ENCODE data around the gene SLC9A1.
"Not testable (repeated sequence)": the region's sequence is repeated elsewhere in the genome, so short reads cannot be mapped to it uniquely, and the experiment has no call there.

SLC9A1 gene

DNA sequence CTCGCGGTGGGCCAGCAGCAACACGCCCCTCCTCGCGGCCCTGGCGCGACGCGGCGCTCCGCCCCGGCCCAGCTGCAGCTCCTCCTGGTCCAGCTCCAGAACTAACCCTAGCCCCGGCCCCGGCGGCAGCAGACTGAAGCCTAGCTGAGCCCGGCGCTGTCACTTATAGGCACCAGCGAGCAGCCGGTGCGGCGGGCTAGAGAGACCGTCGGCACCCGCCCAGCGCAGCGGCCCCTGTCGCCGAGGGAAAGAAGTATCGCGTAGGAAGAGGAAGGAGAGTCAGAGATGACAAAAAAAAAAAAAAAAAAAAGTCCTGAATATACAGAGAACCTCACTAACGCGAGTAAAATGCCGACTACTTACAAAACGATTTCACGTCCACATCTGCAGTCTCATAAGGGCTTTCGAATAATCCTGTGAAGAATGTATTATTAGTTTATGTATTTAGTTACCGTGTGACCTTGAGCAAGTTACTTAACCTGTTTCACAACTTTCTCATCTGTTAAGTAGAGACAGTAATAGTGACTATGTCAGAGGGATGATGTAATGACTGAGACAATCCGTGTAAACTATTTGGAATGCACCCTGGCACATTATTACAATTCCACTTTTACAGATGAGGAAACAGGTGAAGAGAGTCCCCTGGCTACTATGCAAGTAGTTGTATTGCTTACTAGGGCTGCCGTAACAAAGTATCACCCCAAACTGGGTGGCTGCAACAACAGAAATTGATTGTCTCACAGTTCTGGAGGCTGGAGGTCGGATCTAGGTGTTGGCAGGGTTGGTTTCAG lies at the start of gene SLC9A1:
Gene SLC9A1 (minus strand): TSS at position 135 of the 791 bp plus-strand sequence. CDS start 791 bp downstream, outside the sequence.
- peak; percentile 75 to 86 for DNase-seq

DNA sequence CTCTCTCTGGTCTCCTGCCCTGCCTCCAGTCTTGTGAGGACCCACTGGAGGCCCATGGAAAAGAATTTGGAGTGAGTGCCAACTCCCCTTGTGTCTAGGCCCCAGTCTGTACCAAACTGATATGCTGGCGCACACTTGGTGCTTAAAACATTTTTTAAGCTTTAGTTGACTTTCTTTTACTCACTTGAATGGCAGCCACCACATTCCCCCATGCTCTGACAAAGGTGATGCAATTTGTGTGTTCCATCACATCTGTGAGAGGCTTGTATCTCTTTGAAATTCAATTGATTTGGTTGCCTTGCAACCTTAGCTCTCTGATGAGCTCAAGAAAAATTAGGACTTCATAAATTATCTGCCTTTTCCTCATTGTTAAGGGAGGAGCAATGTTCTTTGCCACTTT lies 49.0 kb upstream of the SLC9A1 start:
- DNase-seq = no peak

DNA sequence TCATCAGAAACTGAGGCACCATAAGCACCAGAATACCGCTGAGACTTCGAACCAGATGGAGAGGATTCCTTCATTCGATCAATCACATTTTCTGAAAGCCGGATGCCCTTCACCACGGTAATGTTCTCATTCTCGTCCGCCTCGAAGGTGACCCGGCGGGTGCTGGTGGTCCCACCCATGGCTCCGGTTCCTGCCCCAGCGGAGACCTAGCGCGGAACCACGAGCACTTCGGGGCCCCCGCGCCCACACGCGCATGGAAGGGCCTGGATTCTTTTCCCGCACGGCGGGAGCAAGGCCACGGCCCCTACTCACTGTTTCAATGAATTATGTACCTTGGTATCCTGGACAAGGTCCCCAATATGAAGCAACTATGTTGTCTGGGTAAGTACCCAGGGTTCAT lies 46.4 kb upstream of the SLC9A1 start:
- DNase-seq = no peak

DNA sequence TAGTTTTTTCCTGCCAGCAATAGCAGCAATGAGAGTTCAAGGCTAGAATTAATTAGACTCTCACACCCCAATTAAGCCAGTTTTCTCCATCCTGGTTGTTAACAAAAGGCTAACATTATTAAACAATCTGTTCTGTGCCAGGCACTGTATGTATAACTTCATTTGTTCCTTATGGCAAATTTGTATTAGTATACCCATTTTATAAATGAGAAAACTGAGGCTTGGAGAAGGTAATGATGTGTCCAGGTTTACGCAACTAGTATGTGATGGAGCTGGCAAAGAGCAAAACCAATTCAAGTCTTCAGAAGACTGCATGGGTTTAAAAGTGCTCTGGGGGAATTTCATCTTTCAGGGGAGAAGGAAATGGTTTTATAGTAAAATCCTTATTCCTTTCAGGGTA lies 38.3 kb upstream of the SLC9A1 start:
- DNase-seq = no peak

DNA sequence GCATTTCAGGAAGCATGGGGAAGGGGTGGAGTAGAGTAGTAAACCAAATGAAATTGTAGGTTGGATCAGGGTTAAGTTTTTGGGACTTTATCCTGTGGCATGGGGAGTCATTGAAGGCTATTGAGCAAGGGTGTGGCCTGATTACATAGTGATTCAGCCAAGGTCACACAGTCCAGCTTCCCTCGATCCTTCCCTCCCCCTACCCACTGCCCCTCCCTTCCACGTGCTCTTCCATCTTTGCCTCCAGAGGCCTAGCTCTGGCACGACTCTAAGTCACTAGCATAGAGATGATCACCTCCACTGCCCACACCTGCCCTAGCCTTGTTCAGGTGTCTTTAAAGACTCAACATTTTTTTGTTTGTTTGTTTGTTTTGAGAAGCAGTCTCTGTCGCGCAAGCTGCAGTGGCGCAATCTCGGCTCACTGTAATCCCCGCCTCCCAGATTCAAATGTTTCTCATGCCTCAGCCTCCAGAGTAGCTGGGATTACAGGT lies 37.2 kb upstream of the SLC9A1 start:
- DNase-seq = no peak

DNA sequence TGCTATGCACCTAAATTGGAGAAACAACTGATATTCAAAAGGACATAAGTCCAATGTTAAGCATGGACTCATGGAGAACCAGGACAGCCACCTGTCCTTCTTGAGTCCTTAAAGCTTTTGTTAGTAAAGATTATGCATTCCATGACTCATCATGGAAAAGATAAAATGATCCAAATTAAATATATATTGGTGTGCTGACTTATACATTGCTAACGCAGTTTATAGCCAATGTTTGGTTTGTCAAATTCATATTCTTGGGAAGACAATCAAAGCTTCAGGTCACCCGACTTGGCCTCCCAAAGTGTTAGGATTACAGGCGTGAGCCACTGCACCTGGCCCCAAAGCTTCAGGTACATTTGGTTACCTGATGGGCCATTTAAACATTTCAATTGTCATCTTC lies 29.7 kb upstream of the SLC9A1 start:
- not testable (repeated sequence) for DNase-seq

DNA sequence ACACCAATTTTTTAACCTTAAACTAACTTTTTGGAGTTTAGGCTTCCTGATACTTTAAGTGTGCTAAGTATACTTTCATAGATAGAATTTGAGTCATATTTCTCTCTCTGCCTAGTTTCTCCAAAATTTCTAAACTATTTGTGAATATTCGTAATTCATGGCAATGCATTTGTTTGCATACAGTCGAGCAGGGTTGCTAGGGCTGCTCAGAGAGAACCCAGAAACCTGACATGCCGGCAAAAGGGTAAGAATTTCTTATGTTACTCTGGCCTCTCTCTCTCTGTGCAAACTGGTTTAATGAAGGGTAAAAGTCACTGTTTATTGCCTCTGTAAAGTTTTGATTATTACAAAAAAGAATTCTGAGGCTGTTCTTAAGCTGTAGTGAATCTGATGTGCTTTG lies 25.1 kb upstream of the SLC9A1 start:
- DNase-seq = no peak

DNA sequence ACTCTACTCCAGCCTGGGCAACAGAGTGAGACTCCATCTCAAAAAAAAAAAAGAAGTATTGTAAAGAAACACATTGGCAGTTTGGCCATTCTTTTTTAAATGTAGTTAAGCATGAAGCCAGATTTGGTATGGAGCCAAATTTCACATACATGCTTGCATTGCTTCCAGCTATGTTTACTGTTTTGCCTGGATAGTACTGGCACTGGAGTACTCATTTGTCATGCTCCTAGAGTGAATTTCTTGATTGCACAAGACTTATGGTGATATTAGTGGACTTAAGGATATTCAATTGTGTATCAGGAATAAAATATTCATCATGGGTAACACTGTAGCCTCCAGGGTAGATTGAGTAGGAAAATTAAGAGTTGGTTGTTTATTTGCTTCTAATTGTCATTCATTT lies 24.5 kb upstream of the SLC9A1 start:
- no peak for DNase-seq

DNA sequence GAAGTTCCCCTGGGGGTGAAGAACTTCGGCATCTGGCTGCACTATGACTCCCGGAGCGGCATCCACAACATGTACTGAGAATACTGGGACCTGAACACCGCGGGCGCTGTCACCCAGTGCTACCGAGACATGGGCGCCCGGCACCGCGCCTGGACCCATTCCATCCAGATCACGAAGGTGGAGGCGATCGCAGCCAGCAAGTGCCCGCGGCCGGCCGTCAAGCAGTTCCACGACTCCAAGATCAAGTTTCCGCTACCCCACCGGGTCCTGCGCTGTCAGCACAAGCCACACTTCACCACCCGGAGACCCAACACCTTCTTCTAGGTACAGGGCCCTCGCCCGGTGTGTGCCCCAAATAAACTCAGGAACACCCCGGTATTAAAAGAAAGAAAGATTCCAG lies 22.0 kb upstream of the SLC9A1 start:
- no peak for DNase-seq

DNA sequence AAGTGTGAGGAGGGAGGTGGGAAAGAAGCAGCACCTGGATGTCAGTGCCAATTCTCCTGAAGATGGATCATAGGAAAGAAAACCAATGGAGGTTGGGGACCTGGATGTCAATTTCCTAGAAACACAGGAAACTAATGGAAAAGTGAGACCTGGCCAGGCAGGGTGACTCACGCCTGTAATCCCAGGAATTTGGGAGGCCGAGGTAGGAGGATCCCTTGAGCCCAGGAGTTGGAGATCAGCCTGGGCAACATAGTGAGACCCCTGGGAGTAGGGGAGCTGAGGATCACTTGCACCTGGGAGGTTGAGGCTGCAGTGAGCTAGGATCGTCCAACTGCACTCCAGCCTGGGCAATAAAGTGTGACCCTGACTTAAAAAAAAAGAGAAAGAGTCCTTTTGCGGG lies 21.4 kb upstream of the SLC9A1 start:
- DNase-seq = no peak

DNA sequence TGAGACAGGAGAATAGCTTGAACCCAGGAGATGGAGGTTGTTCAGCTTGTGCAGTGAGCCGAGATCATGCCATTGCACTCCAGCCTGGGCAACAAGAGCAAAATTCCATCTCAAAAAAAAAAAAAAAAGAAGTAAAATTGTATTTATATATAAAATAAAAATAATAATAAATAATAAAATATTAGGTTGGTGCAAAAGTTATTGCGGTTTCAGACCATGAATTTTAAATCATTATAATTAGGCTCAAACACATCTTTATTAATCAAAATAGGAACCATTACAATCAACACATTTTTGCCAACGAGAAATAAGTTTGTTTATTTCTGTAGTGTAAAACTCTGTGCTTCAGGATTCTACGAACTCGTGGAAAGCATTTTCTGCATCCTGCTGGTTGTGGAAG lies 18.1 kb upstream of the SLC9A1 start:
- DNase-seq = not testable (repeated sequence)

DNA sequence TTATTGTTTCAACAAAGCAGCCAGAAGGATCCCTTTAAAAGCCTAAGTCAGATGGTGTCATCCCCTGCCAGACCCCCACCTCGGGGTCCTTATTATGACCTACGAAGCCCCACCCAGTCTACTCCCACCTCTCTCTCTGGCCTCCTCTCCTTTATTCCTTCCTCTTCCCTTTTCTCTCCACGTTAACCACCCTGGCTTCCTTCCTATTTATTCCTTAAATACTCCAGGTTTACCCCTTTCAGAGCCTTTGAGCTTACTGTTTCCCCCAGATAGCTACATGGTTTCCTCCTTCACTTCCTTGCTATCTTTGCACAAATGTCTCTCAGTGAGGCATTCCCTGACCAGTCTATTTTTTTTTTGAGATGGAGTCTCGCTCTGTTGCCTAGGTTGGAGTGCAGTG lies 12.0 kb upstream of the SLC9A1 start:
- no peak for DNase-seq

DNA sequence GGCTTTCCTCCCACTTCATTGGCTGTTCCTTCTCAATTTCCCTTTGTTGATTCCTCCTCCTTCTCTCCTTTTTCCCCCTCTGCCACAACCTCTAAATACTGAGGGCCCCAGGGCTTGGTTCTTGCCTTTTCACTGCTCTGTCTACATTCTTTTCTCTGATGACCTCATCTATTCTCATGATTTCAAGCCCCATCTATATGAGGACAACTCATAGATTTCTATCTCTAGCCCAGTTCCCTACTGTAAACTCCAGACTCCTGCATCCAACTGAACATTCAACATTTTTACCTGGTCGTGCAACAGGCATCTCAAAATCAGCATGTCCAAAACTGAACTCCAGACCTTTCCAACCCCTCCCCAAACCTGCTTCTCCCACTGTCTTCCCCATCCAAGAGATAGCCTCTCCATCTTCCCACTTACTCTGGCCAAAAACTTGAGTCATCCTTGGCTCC lies 11.5 kb upstream of the SLC9A1 start:
- no peak for DNase-seq

DNA sequence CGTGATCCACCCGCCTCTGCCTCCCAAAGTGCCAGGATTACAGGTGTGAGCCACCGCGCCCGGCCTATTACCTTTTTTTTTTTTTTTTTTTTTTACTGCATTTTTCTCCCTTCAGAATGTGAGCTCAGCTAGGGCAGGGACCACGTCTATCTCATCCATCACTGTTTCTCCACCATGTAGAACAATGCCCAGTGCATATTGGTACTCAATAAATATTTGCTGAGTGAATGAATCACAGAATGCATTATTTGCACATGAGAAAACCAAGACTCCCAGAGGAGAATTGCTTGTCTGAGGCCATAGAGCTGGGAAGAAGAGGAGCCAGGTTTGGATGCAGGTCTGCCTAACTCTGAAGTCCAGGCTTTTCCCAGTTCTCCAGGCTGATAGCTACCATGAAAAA lies 8.2 kb upstream of the SLC9A1 start:
- DNase-seq = peak in 1 of 2 experiments; percentile 49

DNA sequence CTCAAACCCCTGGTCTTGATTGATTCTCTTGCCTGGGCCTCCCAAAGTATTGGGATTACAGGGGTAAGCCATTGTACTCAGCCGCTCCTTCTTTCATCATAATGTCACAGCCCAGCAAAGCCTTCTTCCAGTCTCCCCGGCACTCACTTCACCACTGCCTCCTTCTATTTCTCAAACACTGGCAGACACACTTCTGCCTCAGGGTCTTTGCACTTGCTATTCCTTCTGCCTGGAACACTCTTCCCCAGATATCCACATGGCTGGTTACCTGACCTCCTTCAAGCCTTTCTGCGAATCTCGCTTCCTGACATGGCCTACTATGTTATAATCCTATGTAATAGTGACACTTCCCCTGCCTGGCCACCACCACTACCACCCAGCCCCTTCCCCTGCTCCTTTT lies 7.2 kb upstream of the SLC9A1 start:
- no peak for DNase-seq

DNA sequence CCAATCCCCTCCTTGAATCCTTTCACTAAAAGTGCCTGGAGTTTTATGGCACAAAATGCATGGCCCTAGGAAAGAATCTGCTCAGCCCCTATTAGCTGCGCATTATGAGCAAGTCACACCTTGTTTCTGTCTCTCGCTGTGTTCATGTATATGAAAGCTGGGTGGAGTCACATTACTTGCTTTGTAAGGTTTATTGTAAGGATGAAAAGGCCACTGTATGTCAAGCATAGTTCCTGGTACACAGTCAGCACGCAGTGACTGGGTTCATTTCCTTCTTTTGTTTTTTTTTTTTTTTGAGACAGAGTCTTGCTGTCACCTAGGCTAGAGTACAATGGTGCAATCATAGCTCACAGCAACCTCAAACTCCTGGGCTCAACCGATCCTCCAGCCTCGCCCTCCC lies 6.7 kb upstream of the SLC9A1 start:
- DNase-seq = no peak

DNA sequence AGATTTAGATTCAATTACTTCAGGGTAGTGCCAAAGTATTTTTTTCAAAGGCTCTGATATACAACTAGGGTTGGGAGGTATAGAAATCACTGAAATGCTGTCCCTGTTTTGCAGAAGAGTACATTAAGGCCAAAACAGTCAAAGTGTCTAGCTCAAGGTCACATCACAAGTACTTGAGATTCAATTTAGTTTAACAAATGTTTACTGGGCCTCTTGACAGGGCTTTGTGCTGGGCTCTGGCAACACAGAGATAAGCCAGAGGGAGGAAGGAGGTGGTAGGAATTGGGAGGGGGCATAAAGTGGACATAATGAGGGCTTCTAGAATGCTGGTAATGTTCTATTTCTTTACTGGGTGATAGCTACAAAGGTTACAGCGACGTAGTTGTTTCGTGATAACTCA lies 2.3 kb upstream of the SLC9A1 start:
- DNase-seq = no peak

DNA sequence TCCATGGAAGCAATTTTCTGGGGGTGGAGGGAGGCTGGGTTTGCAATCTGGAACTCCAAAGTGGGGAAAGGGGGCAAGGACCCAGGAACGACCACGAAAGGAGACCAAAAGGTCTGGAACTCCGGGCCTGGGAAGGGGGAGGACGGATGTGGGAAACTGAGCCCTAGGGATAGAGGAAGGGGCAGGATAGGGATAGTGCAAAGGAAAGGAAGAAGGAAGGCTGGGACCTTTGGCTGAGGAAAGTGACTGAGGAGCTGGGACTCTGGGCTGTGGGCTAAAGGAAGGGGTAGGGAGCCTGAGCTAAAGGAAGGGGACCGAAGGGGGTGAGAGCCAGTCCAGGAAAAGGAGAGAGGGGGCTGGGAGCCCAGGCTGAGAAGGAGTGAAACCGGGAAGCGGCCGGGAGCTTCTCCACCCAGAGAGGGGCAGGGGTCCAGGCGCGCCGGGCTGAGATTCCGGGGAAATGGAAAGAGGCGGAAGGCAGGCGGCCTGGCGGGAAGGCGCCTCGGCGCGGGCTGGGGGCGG lies 395 bp downstream of the SLC9A1 start:
- DNase-seq = no peak

DNA sequence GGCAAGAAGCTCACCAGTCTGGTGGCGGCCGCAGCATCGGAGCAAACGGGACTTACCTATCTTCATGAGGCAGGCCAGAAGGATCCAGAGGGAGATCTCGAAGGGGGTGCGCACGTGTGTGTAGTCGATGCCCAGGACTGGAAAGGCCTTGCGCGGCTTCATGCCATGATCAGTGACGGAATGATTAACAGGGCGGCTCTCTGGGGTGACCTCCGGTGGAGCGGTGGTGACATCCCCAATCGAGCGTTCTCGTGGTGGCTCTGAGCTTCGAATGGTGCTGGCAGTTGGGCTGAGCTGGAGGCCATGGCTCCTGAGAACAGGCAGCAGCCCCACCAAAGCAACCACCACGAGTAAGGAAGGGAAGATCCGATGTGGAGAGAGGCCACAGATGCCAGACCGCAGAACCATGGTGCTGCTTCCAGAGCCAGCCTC lies 982 bp downstream of the SLC9A1 start:
- DNase-seq = no peak

DNA sequence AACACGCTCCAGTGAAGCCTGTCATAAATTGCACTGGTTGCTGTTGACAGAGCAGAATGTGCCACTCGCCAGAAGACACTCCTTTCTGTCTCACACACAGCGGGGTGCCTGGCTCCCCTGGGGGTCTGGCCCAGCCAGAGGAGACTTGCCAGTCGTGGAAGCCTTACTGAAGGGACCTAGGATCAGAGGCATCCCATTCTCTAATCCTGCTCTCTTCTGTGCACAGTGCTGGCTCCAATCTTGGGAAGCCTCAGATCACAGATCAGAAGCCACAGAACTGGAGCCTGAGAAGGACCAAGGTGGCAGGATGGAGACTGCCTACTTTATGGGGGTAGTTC lies 1.4 kb downstream of the SLC9A1 start:
- DNase-seq = no peak

DNA sequence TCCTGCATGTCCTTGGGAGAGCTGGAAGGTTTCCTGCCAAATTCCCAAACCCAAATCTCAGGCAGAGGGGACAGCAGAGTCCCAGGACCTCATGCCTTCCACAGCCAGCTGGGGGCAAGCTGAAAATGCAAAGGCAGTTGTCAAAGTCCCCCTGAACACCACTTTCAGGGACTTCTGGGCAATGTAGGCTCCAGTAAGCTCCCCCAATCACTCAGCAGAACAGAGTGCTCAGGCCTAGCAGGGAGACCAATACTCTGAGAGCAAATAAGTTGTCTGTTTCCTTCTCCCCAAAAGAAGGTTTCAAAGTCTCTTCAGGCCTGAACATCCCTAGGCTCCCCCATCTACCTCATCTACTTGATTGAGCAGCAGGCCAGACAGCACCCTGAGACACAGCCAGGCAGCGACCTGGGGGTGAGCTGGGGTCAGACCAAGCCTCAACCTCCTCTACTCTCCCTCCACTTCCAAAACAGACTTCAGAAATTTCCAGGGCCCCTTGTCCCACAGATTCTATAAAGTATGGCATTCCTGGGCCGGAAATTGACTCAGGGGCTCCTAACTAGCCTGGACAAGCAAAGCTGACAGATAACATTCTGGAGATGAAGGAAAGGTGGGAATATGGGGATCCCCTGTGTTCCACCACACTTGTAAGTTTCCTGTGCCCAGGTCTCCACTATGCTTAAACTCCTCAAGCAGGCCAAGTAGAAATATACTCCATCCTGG lies 1.9 kb downstream of the SLC9A1 start:
- DNase-seq = no peak

DNA sequence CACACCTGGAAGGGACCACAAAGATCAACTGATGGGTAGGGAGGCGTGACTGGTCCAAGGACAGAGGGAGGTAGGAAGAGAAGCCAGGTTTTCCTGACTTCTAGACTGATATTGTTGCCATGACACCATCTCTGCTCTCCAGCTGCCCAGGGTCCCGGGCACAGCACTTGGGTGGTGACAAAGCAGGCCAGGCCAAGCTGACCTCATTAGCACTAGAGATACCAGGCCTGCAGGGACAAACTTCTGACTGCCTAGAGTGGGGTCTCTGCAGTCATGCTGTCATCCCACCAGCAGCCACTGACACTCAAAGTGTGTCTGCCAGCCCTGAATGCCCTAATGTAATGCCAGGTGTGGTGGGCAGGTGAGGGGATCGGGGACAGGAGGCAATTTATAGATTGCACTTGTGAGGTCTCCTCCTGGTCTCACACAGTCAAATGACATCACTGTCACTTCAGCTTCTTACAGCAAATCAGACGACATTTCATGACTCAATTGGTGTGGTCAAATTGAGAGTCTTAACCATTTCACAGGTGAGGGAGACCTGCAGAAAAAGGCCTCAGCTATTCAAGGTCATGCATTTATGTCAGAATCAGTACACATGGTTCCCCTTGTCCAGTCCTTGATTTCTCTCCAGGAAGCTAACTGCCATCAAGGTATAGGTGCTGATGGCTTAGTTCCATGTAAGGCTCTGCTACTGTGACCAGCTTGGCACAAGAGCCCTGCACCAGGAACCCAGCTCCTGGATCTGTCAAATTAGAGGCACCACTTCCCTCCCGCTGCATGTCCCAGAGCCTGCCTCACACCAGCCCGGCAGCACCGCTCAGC lies 2.7 kb downstream of the SLC9A1 start:
- no peak for DNase-seq

DNA sequence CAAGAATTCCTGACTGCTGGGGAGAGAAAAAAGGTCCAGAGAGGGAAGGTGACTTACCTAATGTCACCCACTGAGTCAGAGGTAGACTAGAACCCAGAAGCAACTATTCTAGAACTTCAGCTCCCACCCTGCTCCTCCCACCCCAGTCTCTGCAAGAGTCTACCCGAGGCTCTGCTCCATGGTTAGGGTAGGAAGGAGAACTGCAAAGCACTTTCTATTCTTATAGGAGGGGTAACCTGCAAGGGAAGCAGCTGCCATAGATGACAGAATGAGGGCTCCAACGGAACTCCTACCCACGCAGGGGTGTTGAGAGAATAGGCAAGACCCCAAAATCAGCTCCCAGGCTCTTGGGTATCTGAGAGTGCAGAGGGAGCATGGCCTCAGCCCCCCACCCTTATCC lies 4.3 kb downstream of the SLC9A1 start:
- DNase-seq = no peak

Measured in NCI-H1930 (cell line).